ENCODE data around the gene BHMT.

Gene BHMT, protein sequence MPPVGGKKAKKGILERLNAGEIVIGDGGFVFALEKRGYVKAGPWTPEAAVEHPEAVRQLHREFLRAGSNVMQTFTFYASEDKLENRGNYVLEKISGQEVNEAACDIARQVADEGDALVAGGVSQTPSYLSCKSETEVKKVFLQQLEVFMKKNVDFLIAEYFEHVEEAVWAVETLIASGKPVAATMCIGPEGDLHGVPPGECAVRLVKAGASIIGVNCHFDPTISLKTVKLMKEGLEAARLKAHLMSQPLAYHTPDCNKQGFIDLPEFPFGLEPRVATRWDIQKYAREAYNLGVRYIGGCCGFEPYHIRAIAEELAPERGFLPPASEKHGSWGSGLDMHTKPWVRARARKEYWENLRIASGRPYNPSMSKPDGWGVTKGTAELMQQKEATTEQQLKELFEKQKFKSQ

GRCh38 chr5:79111387-79111959, at the start of gene BHMT:
TSS of gene BHMT (plus strand) at chr5:79111809. CDS start at chr5:79111886, 77 bp downstream.
- DNase-seq, result no peak

DNA sequence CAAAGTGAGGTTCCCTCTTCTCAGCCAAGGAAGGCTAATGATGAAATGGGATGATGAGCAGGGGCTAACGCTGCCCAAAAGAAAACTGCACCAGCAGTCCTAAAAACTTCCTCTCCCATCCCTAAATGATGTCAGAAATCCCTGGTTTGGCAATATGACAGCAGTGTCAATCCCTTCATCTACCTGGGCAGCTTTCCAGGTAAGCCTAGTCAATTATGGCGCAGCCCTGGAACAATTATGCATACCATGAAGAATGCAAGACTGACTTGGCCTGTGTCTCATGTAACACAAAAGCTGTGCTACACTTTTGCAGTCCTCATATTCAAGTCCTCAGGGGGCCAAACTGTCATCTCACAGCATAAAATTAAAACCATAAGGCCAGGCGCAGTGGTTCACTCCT, 49.2 kb upstream of the BHMT start:
- DNase-seq, result no peak

DNA sequence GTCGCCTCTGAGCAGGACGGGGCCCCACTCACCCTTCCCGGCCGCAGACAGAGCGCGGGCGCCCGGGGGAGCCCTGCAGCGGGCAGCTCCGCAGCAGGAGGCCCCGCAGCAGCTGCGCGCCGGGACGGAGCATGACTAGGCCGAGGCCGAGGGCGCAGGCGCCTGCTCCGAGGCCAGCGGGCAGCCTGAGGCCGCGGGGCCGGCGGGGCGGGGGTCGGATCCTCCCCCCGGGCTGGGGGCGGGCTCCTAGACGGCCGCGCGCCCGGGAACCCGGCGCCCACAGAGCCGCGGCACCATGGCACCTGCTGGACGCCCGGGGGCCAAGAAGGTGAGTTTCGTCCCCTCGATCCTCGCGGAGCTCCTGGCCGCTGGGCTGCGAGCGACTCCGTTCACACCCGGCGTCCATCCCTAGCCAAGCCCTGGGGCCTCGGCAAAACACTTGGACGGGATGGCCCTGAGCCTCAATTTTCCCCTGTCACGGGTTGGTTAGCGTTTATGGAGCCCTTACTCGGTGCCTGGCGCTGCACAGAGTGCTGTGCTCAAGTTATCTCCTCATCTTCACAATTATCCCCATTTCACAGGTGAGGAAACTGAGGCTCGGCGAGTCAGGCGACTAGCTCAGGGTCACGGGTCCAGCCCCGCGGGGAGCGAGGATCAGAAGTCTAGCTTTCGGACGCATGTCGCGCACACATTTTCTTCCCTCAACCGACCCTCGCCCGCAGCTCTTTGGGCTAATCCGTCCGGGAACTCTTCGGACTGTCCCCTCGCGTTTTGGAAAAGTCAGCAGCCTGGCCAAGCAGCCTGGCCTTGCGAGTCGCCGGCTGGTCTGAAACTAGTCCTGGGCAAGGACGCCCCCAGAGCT, 41.9 kb upstream of the BHMT start, which contains the start of the genes BHMT2 and DMGDH:
BHMT2 (plus strand) TSS at position 280 of the 862 bp plus-strand sequence; CDS start at position 296, 16 bp downstream.
DMGDH (minus strand) TSS at position 187 of the 862 bp plus-strand sequence; CDS start at position 133, 54 bp downstream.
- DNase-seq, result no peak

DNA sequence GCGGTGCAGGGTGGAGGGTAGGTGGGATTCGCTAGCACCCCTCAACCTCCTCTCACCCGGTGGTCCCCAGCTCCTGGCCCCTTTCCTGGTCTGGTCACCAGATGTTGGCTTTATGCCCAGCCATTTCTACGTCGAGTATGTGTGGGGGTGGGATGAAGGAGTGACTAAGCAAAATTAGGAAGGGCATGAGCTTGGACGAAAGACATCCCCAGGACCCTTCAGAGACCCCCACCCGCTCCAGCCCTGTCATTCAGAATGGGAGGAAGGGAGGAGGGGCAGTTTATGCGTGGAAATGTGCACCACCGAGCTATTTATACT, 41.3 kb upstream of the BHMT start:
- no peak for DNase-seq

- DNase-seq, result no peak
Measured at GRCh38 chr5:79074641-79075040, 37.0 kb upstream of the BHMT start.

DNA sequence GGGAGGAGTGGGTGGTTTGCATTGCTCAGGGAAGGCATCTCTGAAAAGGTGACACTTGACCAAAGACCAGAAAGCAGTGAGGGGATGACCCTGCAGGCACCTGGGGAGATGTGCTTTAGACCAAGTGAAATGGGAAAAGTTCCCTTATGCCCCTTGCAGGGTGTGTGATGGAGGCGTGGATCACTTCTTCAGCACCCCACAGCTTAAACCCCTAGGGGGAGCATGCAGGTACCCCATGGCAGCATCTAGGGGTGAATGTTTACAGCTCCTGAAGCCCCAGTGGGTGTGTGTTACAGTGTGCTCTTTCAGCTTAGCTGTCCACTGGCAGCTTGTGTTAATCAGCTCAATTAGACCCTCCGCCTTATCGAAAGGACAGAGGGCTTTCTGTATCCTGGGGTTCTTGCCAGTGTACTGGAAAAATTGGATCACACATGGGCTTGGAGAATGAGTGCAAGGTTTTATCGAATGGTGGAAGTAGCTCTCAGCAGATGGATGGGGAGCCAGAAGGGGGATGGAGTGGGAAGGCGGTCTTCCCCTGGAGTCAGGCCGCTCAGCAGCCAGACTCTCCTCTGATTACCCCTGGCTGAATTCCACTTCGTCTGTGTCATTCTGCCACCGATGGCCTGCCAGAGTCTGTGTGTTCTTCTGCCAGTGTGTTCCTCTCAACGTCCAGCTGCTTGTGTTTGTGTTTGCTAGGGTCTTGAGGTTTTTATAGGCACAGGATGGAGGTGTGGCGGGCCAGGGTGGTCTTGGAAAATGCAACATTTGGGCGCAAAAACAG, 35.8 kb upstream of the BHMT start:
- DNase-seq, result no peak

- no peak for DNase-seq
Measured at GRCh38 chr5:79076819-79077218, 34.8 kb upstream of the BHMT start.

DNA sequence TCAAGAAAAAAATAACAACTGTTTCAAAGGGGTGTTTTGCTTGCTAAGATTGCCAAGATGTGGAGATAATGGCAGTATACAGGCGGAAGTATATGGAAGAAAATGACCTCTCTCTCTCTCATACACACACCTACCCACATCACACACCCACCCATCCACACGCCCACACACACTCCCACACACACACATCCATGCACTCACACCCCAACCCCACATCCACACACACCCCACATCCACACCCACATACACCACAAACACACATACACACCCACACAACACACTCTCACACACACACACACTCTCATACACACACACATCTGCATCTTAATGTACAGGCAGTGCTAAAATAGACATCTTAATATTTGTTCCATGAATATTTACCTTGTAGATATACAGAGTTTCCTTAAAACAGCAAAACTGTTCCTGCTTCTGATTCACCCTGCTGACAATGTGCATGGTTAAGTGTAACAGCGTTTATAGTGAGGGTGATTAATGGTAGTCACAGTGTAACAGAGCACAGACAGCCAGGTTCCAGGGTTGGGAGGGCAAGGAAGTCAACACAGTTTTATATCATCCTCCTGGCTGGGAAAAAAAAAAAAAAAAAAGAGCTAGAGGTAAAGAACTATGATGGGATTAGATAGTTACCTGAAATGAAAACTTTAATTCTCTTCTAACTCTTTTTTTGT, 33.8 kb upstream of the BHMT start:
- DNase-seq, result peak in 1 of 2 experiments; percentile 14

DNA sequence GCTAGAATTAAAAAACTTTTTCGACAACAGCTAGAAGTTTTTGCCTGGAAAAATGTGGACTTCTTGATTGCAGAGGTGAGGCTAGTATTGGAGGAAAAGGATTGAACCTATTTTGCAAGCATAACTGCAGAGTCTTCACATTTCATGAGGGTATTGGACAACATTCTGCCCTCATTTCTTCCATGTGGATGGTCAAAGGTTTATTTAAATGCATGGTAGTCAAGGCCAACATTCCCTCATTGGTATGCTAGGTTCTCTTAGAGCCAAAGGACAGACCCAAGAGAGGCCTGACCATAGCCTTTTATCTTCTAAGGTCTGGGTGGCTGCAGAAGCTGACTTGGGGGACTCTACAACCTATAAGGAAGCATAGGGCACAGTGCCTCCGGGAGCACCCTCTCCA, 30.8 kb upstream of the BHMT start:
- DNase-seq, result no peak

DNA sequence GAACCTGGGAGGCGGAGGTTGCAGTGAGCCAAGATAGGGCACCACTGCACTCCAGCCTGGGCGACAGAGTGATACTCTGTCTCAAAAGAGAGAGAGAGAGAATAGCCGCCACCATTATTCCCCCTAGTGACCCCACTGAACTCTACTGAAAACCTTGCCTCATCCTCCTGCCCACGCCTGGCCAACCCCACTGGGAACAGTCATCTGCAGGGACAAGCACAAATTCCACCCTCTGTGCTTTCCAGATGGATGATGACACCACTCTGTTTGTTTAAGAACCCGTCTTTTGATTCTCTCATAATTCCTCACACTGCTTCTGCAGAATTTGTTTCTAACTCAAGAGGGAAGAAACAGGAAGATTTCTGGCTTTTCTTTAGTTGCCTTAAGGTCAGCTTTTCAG, 29.8 kb upstream of the BHMT start:
- no peak for DNase-seq

DNA sequence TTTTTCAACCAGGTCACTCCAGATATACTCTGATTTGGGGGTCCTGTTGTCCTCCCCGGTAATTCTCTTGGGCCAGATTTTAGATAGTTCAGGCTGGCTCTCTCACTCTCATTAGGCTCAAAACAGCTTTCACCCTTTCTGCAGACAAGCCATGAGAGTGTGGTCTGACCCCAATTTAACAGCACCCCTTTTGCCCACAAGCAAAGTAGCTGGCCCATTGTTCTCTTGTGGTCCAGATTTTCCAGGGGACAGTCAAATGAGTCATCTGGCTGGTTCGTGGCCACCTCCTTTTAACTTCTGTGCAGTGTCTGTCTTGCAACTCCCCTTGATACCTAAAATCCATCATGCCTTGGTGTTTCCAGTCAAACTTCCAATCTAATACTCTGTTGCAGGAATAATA, 25.5 kb upstream of the BHMT start:
- DNase-seq, result no peak

GRCh38 chr5:79088507-79088906, 23.1 kb upstream of the BHMT start:
- DNase-seq, result no peak

GRCh38 chr5:79091064-79091463, 20.5 kb upstream of the BHMT start:
- DNase-seq, result no peak

DNA sequence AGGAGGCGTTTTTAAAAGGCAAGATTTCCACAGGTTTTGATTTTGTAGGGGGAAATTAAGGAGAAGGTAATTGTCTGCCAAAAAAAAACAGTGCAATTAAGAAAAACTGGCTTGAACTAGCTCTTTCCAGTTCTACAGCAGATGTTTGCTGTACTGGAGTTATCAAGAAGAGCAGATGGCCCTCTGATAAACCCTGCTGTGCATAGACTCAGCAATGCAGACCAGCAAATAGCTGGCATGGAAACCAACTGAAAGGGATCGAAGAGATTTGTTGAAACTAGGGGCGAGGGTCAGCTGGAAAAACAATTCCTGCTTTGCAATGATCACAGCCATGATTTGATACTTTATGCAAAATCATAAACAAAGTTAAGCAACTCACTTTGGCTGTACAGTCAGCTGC, 17.8 kb upstream of the BHMT start:
- no peak for DNase-seq

GRCh38 chr5:79105868-79106267, 5.7 kb upstream of the BHMT start:
- no peak for DNase-seq

DNA sequence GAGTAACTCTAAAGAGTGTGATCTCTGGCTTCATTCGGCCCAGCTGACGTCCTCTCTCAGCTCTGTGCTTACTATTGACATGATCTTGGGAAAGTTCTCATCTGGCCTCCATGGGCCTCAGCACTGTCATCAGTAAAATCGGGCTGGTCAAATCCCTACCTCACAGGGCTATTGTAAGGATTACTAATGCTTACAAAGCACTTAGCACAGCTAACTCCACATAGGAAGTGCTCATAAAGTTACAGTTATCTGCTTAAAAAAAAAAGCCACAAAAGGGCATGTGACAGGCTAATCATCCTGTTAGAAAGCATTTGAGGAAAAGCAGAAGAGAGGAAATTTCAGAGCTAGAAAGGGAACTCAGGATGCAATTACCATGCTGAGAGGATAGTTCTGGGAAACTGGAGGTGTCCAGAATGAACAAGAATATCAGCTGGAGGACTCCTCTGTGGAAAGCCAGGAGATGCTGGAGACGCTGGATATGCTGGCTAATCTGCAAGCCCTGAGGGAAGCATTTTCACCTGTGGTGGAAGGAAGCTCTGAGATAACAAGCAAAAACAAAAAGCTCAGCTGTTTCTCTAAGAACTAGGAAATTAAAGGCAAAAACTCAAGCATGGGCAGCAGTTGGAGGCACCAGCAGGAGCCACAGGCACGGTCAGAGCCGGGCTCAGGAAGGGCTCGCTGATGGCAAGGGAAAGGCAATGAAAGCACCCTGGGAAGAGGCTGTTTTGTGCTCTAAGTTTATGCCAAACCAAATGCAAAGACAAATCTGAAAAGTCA, 4.4 kb upstream of the BHMT start:
- DNase-seq, result no peak

GRCh38 chr5:79108086-79108485, 3.5 kb upstream of the BHMT start:
- no peak for DNase-seq

GRCh38 chr5:79108792-79109191, 2.8 kb upstream of the BHMT start:
- DNase-seq, result no peak

GRCh38 chr5:79109527-79110492, 1.8 kb upstream of the BHMT start:
- DNase-seq, result peak; percentile 9 to 24

All from stimulated activated CD4-positive, alpha-beta T cell treated with anti-CD3 and anti-CD28 coated beads, Interleukin-4, amount 100 ng/mL, for 4 hours (primary cell).